Smooth muscle cell (in vitro differentiated cells): ENCODE results near the gene MIX23. TPM values are rescaled to one million over a fixed set of nuclear protein-coding genes. Genes with fewer than 3 reads are reported as not detected.

Source experiments
- DNase-seq: peaks from one replicate; lab custom pipeline; 2025; ENCODE audit not compliant: unreplicated experiment; lab: John Stamatoyannopoulos, UW
- H2AFZ ChIP-seq: fragments of 200-600 bp; sonication (generic); 2 replicates; pipeline ENCODE4 v1.6.0; 2016; ENCODE audit warnings: antibody characterized with exemption, low read depth, mild to moderate bottlenecking
- H3F3A ChIP-seq: fragments of 200-600 bp; sonication (generic); 2 replicates; pipeline ENCODE4 v1.6.0; 2017; ENCODE audit warnings: antibody characterized with exemption, low read depth
- H3K27ac ChIP-seq: fragments of 200-600 bp; sonication (generic); 2 replicates; pipeline ENCODE4 v1.5.1; 2016; ENCODE audit warnings: low read depth, mild to moderate bottlenecking
- H3K27me3 ChIP-seq: fragments of 200-600 bp; sonication (generic); 2 replicates; pipeline ENCODE4 v1.6.1; 2016; ENCODE audit warnings: low read depth, mild to moderate bottlenecking
- H3K36me3 ChIP-seq: fragments of 200-600 bp; sonication (generic); 2 replicates; pipeline ENCODE4 v1.5.1; 2016; ENCODE audit warnings: low read depth
- H3K4me1 ChIP-seq: fragments of 200-600 bp; sonication (generic); 2 replicates; pipeline ENCODE4 v1.5.1; 2016; ENCODE audit warnings: low read depth
- H3K4me2 ChIP-seq: fragments of 200-600 bp; sonication (generic); 2 replicates; pipeline ENCODE4 v1.6.0; 2016; ENCODE audit warnings: mild to moderate bottlenecking
- H3K4me3 ChIP-seq: fragments of 200-600 bp; sonication (generic); 2 replicates; pipeline ENCODE4 v1.5.1; 2016; ENCODE audit warnings: mild to moderate bottlenecking
- H3K79me2 ChIP-seq: fragments of 200-600 bp; sonication (generic); 2 replicates; pipeline ENCODE4 v1.6.0; 2016; ENCODE audit warnings: low read depth, mild to moderate bottlenecking
- H3K9ac ChIP-seq: fragments of 200-600 bp; sonication (generic); 2 replicates; pipeline ENCODE4 v1.6.0; 2016; ENCODE audit warnings: low read depth
- H3K9me3 ChIP-seq: fragments of 200-600 bp; sonication (generic); replicated peaks from 2 replicates; pipeline ENCODE4 v1.5.1; 2016; ENCODE audit warnings: low read depth
- H4K20me1 ChIP-seq: fragments of 200-600 bp; sonication (generic); 2 replicates; pipeline ENCODE4 v1.6.0; 2016; ENCODE audit warnings: low read depth
- WGBS: methylation state at CpG from one replicate; pipeline ENCODE4 v1.1.7; 2016; ENCODE audit warnings: low lambda C conversion rate; 5-methylcytosine and 5-hydroxymethylcytosine counted together
- polyA plus RNA-seq: library from polyadenylated mRNA; unstranded; fragments of >200 nt; fragmentation: Nextera tagmentation; extraction: Ambion mirVana; gene quantifications from 2 replicates; pipeline ENCODE4 v1.2.1, GENCODE V29; 2016
- total RNA-seq: library from RNA; depleted of rRNA; stranded (reverse); fragments of >200 nt; gene quantifications from 2 replicates; pipeline ENCODE4 v1.2.3, GENCODE V29; 2014
- TF ChIP-seq, protein P1 (sequence below): fragments of 200-600 bp; sonication (generic); IDR thresholded peaks from 2 replicates; pipeline ENCODE4 v1.5.1; 2017; ENCODE audit warnings: borderline replicate concordance, mild to moderate bottlenecking, antibody characterized with exemption; ENCODE audit not compliant: insufficient read depth, poor library complexity, severe bottlenecking

The MIX23 gene
- total and polyA plus RNA-seq, 2 experiments from 2014 or later, result 43.4 to 48.8 TPM

DNA sequence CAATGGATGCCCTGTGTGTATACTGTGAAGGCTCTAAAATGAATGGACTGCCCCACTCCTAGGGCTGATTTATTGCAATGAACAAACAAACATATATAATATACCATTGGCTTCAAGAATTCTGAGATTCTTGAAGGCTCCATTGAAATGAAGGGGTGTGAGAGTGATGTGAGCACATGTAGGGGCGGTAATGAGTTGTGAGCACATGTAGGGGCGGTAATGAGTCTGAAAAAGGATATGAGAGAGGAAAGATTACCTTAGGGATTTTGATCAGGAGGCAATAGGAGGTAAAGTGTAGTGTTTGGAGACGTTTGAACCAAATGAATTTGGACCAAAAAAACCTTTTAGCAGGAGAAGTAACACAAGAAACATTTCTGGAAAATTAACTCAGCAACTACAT lies 4.7 kb upstream of the MIX23 start:
- Histone ChIP-seq H3K27ac (no peak overlapping the region), H2AFZ (no peak overlapping the region), H3K4me2 (no peak overlapping the region), H3K4me3 (no peak overlapping the region), H3K79me2 (peaks cover 50% of the 10 kb centered on the region), H3F3A (peaks cover 10% of the 10 kb centered on the region), H3K27me3 (no peaks in the 10 kb centered on the region), H3K36me3 (no peaks in the 10 kb centered on the region), H3K9me3 (no peaks in the 10 kb centered on the region), H3K4me1 (peaks cover 12% of the 10 kb centered on the region), H3K9ac (no peak overlapping the region), H4K20me1 (peaks cover 49% of the 10 kb centered on the region)
- 86% methylated on average over 3 of the region's 3 CpGs for WGBS
- no peak for DNase-seq
- TF ChIP-seq, protein P1, sequence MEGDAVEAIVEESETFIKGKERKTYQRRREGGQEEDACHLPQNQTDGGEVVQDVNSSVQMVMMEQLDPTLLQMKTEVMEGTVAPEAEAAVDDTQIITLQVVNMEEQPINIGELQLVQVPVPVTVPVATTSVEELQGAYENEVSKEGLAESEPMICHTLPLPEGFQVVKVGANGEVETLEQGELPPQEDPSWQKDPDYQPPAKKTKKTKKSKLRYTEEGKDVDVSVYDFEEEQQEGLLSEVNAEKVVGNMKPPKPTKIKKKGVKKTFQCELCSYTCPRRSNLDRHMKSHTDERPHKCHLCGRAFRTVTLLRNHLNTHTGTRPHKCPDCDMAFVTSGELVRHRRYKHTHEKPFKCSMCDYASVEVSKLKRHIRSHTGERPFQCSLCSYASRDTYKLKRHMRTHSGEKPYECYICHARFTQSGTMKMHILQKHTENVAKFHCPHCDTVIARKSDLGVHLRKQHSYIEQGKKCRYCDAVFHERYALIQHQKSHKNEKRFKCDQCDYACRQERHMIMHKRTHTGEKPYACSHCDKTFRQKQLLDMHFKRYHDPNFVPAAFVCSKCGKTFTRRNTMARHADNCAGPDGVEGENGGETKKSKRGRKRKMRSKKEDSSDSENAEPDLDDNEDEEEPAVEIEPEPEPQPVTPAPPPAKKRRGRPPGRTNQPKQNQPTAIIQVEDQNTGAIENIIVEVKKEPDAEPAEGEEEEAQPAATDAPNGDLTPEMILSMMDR, result no peak

DNA sequence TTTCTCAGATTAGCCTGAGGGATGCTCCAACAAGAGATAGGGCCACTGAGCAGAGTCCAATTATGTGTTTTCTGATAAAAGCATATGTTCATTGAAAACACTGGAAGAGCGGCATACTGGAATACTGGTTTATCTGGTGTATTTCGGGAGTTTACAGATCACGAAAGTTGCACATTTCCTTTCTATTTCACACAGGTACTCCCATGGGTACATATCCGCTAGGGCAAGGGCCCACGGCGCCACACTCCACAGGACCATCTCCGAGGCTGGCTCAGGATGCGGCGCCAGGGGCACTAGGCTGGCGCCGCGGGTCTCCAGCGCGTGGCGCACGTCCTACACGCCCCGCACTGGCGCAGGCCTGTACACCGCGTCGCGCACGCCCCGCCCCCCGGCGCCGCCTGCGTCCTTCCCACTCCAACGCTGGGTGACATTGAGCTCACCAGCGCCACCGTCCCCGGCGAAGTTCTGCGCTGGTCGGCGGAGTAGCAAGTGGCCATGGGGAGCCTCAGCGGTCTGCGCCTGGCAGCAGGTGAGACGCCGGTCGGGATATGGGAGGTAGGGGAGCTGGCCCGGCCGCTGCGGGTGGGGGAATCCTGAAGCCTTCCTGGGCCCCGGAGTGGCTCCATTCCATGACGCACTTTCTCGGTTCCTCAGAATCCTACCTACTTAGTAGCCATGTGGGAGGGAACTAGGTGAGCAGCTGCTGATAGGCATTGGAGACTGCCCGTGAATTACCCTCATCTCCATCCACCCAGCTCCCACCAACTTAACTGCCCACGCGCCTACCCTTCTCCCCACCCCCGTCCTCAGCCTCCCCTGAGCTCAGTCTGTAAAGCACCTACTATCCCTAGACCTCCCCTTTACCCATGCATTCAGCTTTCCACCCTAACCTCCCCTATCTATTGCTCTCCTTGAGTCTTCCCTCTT lies 1.0 kb upstream of the MIX23 start, which contains the start of gene FAM162A:
FAM162A (plus strand) TSS at position 412 of the 927 bp plus-strand sequence; CDS start at position 496, 84 bp downstream.
- Histone ChIP-seq H3K4me2 (peak within 1 kb of the TSS; percentile 89), H3K9ac (peak within 1 kb of the TSS; percentile 80), H3K36me3 (no peaks in the 10 kb centered on the region), H3F3A (no peaks in the 10 kb centered on the region), H3K9me3 (no peaks in the 10 kb centered on the region), H3K27me3 (no peaks in the 10 kb centered on the region), H3K27ac (peak within 1 kb of the TSS; percentile 71), H3K4me1 (peaks cover 20% of the 10 kb centered on the region), H4K20me1 (peaks cover 34% of the 10 kb centered on the region), H3K79me2 (peaks cover 66% of the 10 kb centered on the region), H2AFZ (peak within 1 kb of the TSS; percentile 97), H3K4me3 (peak within 1 kb of the TSS; percentile 91)
- peak; percentile 75 for DNase-seq
- TF ChIP-seq, protein P1, result peak; percentile 42
- WGBS, result 3% methylated on average over 52 of the region's 52 CpGs

DNA sequence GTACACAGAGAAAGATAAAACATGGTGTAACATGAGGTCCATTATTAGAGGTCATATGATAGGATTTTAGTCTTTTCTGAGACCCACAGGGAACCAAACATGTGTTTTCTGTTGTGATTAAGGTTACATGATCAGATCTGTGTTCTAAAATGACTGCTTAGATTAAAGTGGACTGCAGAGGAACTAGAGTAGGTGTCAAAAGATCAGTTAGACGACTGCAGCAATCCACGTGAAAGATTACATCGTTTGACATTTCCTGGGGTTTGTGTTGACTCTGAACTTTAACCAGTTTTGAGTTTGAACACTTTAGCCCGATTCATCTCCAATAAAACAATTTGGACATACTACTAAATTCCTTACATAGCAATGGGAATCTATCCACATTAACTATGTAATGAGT lies 5.1 kb downstream of the MIX23 start:
- H3K36me3 ChIP-seq, result no peaks in the 10 kb centered on the region
- TF ChIP-seq, protein P1, result no peak
- H3K4me3 ChIP-seq, result no peak overlapping the region
- no peak overlapping the region for H3K4me2 ChIP-seq
- whole genome bisulfite sequencing, result 94% methylated on average over 4 of the region's 4 CpGs
- H3K9me3 ChIP-seq, result no peaks in the 10 kb centered on the region
- no peaks in the 10 kb centered on the region for H3F3A ChIP-seq
- peaks cover 3% of the 10 kb centered on the region for H4K20me1 ChIP-seq
- H3K79me2 ChIP-seq, result peaks cover 37% of the 10 kb centered on the region
- no peak for DNase-seq
- no peak overlapping the region for H3K27ac ChIP-seq
- H3K4me1 ChIP-seq, result peaks cover 8% of the 10 kb centered on the region
- no peak overlapping the region for H3K9ac ChIP-seq
- no peak overlapping the region for H2AFZ ChIP-seq
- H3K27me3 ChIP-seq, result no peaks in the 10 kb centered on the region
